Neuronal stem cell (in vitro differentiated cells): Measurements from ENCODE around the gene CBFB.

ENCODE experiments used
- DNase-seq: peaks from one replicate; pipeline ENCODE4 v3.0.0-alpha.2; 2013; ENCODE audit warnings: low spot score
- H2AFZ ChIP-seq: one replicate; pipeline ENCODE4 v1.6.1; 2013; ENCODE audit warnings: mild to moderate bottlenecking, low read length, inconsistent platforms
- H2AK5ac ChIP-seq: 2 replicates; pipeline ENCODE4 v1.6.1; 2013; ENCODE audit warnings: low read depth, mild to moderate bottlenecking, inconsistent platforms, low read length, moderate library complexity, mixed read lengths
- H2BK120ac ChIP-seq: 2 replicates; pipeline ENCODE4 v1.6.1; 2013; ENCODE audit warnings: low read depth, mild to moderate bottlenecking, inconsistent platforms, low read length, moderate library complexity, mixed read lengths
- H2BK12ac ChIP-seq: one replicate; pipeline ENCODE4 v1.6.1; 2013; ENCODE audit warnings: low read length, inconsistent platforms
- H2BK15ac ChIP-seq: 2 replicates; pipeline ENCODE4 v1.6.1; 2013; ENCODE audit warnings: mild to moderate bottlenecking, low read length, inconsistent platforms, mixed read lengths
- H2BK5ac ChIP-seq: one replicate; pipeline ENCODE4 v1.6.1; 2013; ENCODE audit warnings: inconsistent platforms, mild to moderate bottlenecking, low read length, moderate library complexity
- H3K14ac ChIP-seq: one replicate; pipeline ENCODE4 v1.6.1; 2013; ENCODE audit warnings: low read length, inconsistent platforms
- H3K18ac ChIP-seq: 2 replicates; pipeline ENCODE4 v1.6.1; 2013; ENCODE audit warnings: low read length, inconsistent platforms
- H3K23ac ChIP-seq: 2 replicates; pipeline ENCODE4 v1.6.1; 2013; ENCODE audit warnings: low read depth, mild to moderate bottlenecking, mixed read lengths, low read length, inconsistent platforms; ENCODE audit not compliant: poor library complexity
- H3K27ac ChIP-seq: replicated peaks from 3 replicates; pipeline ENCODE4 v1.5.1; 2013; ENCODE audit warnings: low read length, inconsistent platforms
- H3K27me3 ChIP-seq, 3 experiments: 2 replicates each; pipeline ENCODE4 v1.6.1; 2013; ENCODE audit warnings: low read length in 3 of 3, mild to moderate bottlenecking in 2 of 3, inconsistent platforms in 1 of 3, low read depth in 1 of 3, mixed read lengths in 1 of 3, moderate library complexity in 1 of 3; ENCODE audit not compliant: control insufficient read depth in 3 of 3, insufficient read depth in 3 of 3
- H3K36me3 ChIP-seq, 2 donors: replicated peaks in 1 of 2; 2 replicates each; pipeline ENCODE4 v1.6.1; 2013; ENCODE audit warnings: low read length in 2 of 2; ENCODE audit not compliant: control insufficient read depth in 2 of 2, insufficient read depth in 2 of 2
- H3K4ac ChIP-seq: 2 replicates; pipeline ENCODE4 v1.6.1; 2013; ENCODE audit warnings: inconsistent platforms, mild to moderate bottlenecking, low read length, moderate library complexity
- H3K4me1 ChIP-seq, 2 donors: 1 replicate in 1 of 2; 2 replicates in 1 of 2; pipeline ENCODE4 v1.6.1; 2013; ENCODE audit warnings: low read length in 2 of 2, low read depth in 1 of 2; ENCODE audit not compliant: control insufficient read depth in 2 of 2, insufficient read depth in 1 of 2
- H3K4me2 ChIP-seq: one replicate; pipeline ENCODE4 v1.6.1; 2013; ENCODE audit warnings: mild to moderate bottlenecking, low read length, inconsistent platforms; ENCODE audit not compliant: insufficient read depth, poor library complexity, severe bottlenecking
- H3K4me3 ChIP-seq, 2 donors: 2 replicates each; pipeline ENCODE4 v1.5.1; 2013; ENCODE audit warnings: low read length in 2 of 2, mild to moderate bottlenecking in 2 of 2, inconsistent platforms in 1 of 2, moderate library complexity in 1 of 2
- H3K79me1 ChIP-seq: one replicate; pipeline ENCODE4 v1.6.1; 2013; ENCODE audit warnings: low read depth, mild to moderate bottlenecking, inconsistent platforms, low read length, moderate library complexity
- H3K9ac ChIP-seq: one replicate; pipeline ENCODE4 v1.6.1; 2013; ENCODE audit warnings: mild to moderate bottlenecking, low read depth, low read length, inconsistent platforms; ENCODE audit not compliant: poor library complexity
- H3K9me3 ChIP-seq, 2 donors: replicated peaks in 1 of 2; 2 replicates each; pipeline versions ENCODE3 to v1.6.1; 2013; ENCODE audit warnings: low read length in 2 of 2, mild to moderate bottlenecking in 2 of 2, inconsistent platforms in 1 of 2, low read depth in 1 of 2, mixed read lengths in 1 of 2, moderate library complexity in 1 of 2; ENCODE audit not compliant: control insufficient read depth in 2 of 2, insufficient read depth in 1 of 2
- H4K8ac ChIP-seq: one replicate; pipeline ENCODE4 v1.6.1; 2013; ENCODE audit warnings: low read depth, mild to moderate bottlenecking, inconsistent platforms, low read length, moderate library complexity
- H4K91ac ChIP-seq: one replicate; pipeline ENCODE4 v1.6.1; 2013; ENCODE audit warnings: low read length, low read depth, mild to moderate bottlenecking, inconsistent platforms; ENCODE audit not compliant: poor library complexity
- WGBS, 2 donors: extraction: QIAGEN DNeasy Blood & Tissue Kit; methylation state at CpG; one replicate each; pipeline ENCODE4 v1.1.7; 2013; ENCODE audit warnings: missing lambda C conversion rate in 2 of 2, mixed read lengths in 1 of 2; ENCODE audit not compliant: insufficient read length in 2 of 2, insufficient replicate concordance in 1 of 2; ENCODE audit errors: extremely low coverage in 2 of 2; 5-methylcytosine and 5-hydroxymethylcytosine counted together

Gene CBFB

GRCh38 chr16:67147437-67148140 is 118.6 kb downstream of the CBFB start:
- H3K79me1 ChIP-seq, result no peaks in the 10 kb centered on the region
- no peak overlapping the region for H2AK5ac ChIP-seq
- H3K36me3 ChIP-seq, result peaks cover 37 to 60% of the 10 kb centered on the region in 2 donors
- DNase-seq, result no peak
- no peak overlapping the region for H3K4me2 ChIP-seq
- H2AFZ ChIP-seq, result no peak overlapping the region
- H3K18ac ChIP-seq, result no peak overlapping the region
- no peak overlapping the region for H3K9ac ChIP-seq
- no peak overlapping the region for H3K23ac ChIP-seq
- H2BK12ac ChIP-seq, result no peak overlapping the region
- H3K14ac ChIP-seq, result no peak overlapping the region
- H3K27me3 ChIP-seq, result peaks cover 11 to 34% (median 13%) of the 10 kb centered on the region in 3 experiments
- no CpG with 5 or more reads among the region's 4 CpGs for WGBS, 2 donors
- no peak overlapping the region for H4K8ac ChIP-seq
- H3K4ac ChIP-seq, result no peak overlapping the region
- no peak overlapping the region for H3K4me3 ChIP-seq
- H2BK5ac ChIP-seq, result no peak overlapping the region
- H3K9me3 ChIP-seq, result peaks cover 0 to 7% of the 10 kb centered on the region in 2 donors
- H2BK15ac ChIP-seq, result no peak overlapping the region
- H2BK120ac ChIP-seq, result no peak overlapping the region
- H4K91ac ChIP-seq, result no peak overlapping the region
- H3K4me1 ChIP-seq, result peaks cover 2% of the 10 kb centered on the region in 2 donors
- no peak overlapping the region for H3K27ac ChIP-seq

DNA sequence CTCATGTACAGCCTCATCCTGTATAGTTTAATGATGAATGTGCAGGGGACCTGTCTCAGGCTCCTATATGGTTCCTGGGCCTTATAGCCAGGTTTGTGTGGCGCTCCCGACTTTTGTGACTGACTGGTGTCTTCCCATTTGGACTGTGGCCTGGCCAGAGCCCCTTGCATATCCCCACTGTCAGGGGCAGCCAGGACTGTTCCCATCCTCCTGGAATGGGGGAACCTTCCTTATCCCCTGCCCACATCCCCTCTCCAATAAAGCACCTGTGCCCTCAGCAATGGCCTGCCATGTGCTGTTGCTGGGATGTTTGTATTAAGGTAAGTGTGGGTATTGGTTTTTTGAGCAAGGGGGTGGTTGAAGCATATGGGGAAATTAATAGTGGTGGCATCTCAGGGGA is 119.3 kb downstream of the CBFB start:
- Histone ChIP-seq H2BK5ac (no peak overlapping the region), H2AK5ac (no peak overlapping the region), H3K27me3 (peaks cover 13 to 40% (median 19%) of the 10 kb centered on the region in 3 experiments), H3K9me3 (peaks cover 0 to 7% of the 10 kb centered on the region in 2 donors), H3K14ac (no peak overlapping the region), H3K27ac (no peak overlapping the region), H4K8ac (no peak overlapping the region), H3K9ac (no peak overlapping the region), H4K91ac (no peak overlapping the region), H2AFZ (no peak overlapping the region), H2BK15ac (no peak overlapping the region), H3K23ac (no peak overlapping the region), H3K4ac (no peak overlapping the region), H2BK120ac (no peak overlapping the region), H3K4me2 (no peak overlapping the region), H3K79me1 (no peaks in the 10 kb centered on the region), H3K4me1 (peaks cover 2% of the 10 kb centered on the region in 2 donors), H3K18ac (no peak overlapping the region), H3K36me3 (peaks cover 33 to 54% of the 10 kb centered on the region in 2 donors), H2BK12ac (no peak overlapping the region), H3K4me3 (no peak overlapping the region)
- DNase-seq, result no peak
- WGBS, 2 donors, result no CpG with 5 or more reads among the region's 2 CpGs

GRCh38 chr16:67148656-67149275 is 119.8 kb downstream of the CBFB start:
- H2AFZ ChIP-seq, result no peak overlapping the region
- peaks cover 2% of the 10 kb centered on the region in 2 donors for H3K4me1 ChIP-seq
- no CpG with 5 or more reads among the region's 11 CpGs for WGBS, 2 donors
- no peak overlapping the region for H4K8ac ChIP-seq
- no peak overlapping the region for H3K27ac ChIP-seq
- no peak overlapping the region for H2BK12ac ChIP-seq
- no peak overlapping the region for H4K91ac ChIP-seq
- no peak overlapping the region for H2BK15ac ChIP-seq
- no peak overlapping the region for H3K14ac ChIP-seq
- peak overlapping the region; percentile 76 for H3K23ac ChIP-seq
- no peak overlapping the region for H3K18ac ChIP-seq
- H3K4me3 ChIP-seq, result no peak overlapping the region
- peaks cover 13 to 45% (median 24%) of the 10 kb centered on the region in 3 experiments for H3K27me3 ChIP-seq
- peaks cover 0 to 7% of the 10 kb centered on the region in 2 donors for H3K9me3 ChIP-seq
- no peaks in the 10 kb centered on the region for H3K79me1 ChIP-seq
- no peak overlapping the region for H2BK5ac ChIP-seq
- H2AK5ac ChIP-seq, result peak overlapping the region; percentile 42
- H3K4me2 ChIP-seq, result no peak overlapping the region
- no peak for DNase-seq
- no peak overlapping the region for H3K9ac ChIP-seq
- H3K36me3 ChIP-seq, result peaks cover 32 to 49% of the 10 kb centered on the region in 2 donors
- no peak overlapping the region for H3K4ac ChIP-seq
- no peak overlapping the region for H2BK120ac ChIP-seq

GRCh38 chr16:67149276-67150046 is 120.5 kb downstream of the CBFB start:
- Histone ChIP-seq H2AK5ac (peak overlapping the region; percentile 51), H3K79me1 (no peaks in the 10 kb centered on the region), H2AFZ (no peak overlapping the region), H3K4ac (no peak overlapping the region), H3K4me2 (peak overlapping the region; percentile 32), H3K23ac (peak overlapping the region; percentile 76), H3K4me1 (peaks cover 2% of the 10 kb centered on the region in 2 donors), H3K36me3 (peaks cover 27 to 42% of the 10 kb centered on the region in 2 donors), H4K91ac (no peak overlapping the region), H3K9me3 (peaks cover 0 to 7% of the 10 kb centered on the region in 2 donors), H3K9ac (no peak overlapping the region), H2BK5ac (peak overlapping the region; percentile 59), H2BK15ac (no peak overlapping the region), H3K4me3 (peak overlapping the region in 1 of 2 donors; percentile 23), H3K14ac (no peak overlapping the region), H2BK120ac (peak overlapping the region; percentile 47), H3K18ac (peak overlapping the region; percentile 77), H2BK12ac (no peak overlapping the region), H4K8ac (no peak overlapping the region), H3K27me3 (peaks cover 20 to 52% (median 31%) of the 10 kb centered on the region in 3 experiments), H3K27ac (no peak overlapping the region)
- no peak for DNase-seq
- no CpG with 5 or more reads among the region's 77 CpGs for WGBS, 2 donors
